HG02763 (cell line): ENCODE data around the gene GAREM2.

ENCODE experiments used
- ATAC-seq: cut with Tn5 transposase; IDR thresholded peaks from one replicate; pipeline ENCODE4 v1.9.1; 2021; ENCODE audit warnings: mild to moderate bottlenecking, moderate library complexity; ENCODE audit not compliant: unreplicated experiment

GAREM2 gene

DNA sequence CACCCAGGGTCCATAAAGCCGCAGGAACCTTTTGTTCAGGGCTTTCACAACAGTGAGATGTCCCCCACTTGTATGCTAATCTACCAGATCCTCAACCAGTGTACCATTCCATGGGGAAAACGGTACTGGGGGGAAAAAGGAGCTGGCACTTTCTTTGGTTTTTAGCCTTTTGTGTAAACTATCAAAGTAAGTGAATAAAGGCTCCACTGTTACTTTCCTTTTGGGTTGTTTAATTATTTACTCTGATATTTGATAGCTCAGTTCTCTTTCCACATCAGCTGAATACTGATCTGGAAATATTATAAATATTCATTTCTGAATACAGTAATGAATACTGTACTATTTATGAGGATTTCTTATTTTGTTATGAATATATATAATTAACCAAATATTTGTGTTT is 51.2 kb downstream of the GAREM2 start:
- ATAC-seq, result no peak

DNA sequence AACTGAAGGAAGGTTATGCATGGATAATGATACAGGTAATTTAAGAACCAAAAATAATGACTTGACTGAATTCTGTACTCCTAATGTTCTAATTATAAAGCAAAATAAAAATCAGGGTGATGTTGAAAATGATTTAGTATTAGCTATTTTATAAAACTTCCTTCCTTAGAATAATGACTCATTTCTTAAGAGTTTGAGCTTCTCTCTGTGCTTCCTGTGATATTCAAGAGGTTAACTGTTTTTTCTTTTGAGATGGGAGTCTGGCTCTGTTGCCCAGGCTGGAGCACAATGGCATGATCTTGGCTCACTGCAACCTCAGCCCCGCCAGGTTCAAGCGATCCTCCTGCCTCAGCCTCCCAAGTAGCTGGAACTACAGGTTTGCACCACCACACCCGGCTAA is 56.7 kb downstream of the GAREM2 start:
- ATAC-seq, result no peak

DNA sequence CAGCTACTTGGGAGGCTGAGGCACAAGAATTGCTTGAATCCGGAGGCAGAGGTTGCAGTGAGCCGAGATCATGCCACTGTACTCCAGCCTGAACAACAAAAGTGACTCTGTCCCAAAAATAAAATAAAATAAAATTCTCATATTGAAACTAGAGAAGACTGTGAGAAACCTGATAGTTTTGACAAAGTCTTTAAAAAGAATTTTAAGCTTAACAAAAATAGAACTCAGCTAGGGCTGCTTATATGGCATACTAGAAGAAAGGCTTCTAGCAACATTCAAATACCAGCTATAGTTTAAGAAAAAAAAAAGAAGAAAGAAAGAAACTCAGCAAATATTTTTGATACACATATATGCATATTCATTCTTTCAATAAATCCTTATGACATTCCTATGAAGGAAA is 57.9 kb downstream of the GAREM2 start:
- ATAC-seq, result no peak

- ATAC-seq, result no peak
Measured at GRCh38 chr2:26235089-26235488, 62.2 kb downstream of the GAREM2 start.

DNA sequence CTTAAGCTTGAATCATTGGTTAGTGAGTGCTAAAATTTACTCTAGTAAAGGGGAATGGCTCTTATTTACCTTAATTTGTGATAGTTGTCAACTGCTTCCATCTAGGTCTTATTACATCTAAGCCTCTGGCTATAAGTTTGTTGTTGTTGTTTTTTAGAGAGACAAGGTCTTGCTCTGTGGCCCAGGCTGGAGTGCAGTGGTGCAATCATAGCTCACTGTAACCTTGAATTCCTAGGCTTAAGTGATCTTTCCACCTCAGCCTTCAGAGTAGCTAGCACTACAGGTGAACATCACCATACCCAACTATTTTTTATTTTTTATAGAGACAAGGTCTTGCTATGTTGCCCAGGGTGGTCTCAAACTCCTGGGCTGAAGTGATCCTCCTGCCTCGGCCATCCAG is 65.0 kb downstream of the GAREM2 start:
- no peak for ATAC-seq

DNA sequence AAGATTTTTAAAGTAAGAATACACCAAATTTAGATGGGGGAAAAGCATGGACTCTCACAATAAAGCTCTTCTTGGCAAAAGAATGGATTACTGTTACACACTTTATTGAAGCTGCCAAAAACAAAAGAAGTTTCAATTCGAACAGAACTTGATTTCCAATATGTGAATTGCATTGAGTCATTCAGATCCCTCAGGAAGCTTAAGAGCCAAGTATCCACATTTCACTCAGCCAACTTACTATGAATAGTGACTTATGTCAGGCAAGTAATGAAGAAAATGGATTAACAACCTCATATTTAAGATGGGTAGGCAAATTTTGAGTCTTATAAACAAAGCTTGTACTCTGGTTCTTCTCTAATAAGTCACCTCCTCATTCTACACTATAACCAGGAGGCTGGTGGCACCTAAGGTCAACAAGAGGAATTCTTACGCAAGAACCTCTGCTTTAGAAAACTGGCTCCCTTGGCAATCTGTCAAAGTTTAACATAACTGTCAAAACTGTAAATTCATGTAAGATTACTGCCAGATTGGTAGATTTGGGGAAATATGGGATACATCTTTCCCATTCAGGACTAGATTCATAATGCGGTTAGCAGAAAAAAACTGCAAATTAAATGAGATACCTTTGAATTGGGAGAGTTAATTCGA is 65.5 kb downstream of the GAREM2 start:
- ATAC-seq, result no peak
